COLO829 (cell line): ENCODE results near the gene CLN6.
"Not testable (repeated sequence)": the region's sequence is repeated elsewhere in the genome, so short reads cannot be mapped to it uniquely, and the experiment has no call there.

Source experiments
- DNase-seq: peaks from one replicate; pipeline ENCODE4 v3.0.0; 2012; ENCODE audit warnings: low spot score

Gene CLN6

GRCh38 chr15:68223171-68223570, 6.4 kb downstream of the CLN6 start:
- DNase-seq = no peak

- DNase-seq = not testable (repeated sequence)
These were observed 7.1 kb downstream of the CLN6 start for GRCh38 chr15:68222432-68222743.

DNA sequence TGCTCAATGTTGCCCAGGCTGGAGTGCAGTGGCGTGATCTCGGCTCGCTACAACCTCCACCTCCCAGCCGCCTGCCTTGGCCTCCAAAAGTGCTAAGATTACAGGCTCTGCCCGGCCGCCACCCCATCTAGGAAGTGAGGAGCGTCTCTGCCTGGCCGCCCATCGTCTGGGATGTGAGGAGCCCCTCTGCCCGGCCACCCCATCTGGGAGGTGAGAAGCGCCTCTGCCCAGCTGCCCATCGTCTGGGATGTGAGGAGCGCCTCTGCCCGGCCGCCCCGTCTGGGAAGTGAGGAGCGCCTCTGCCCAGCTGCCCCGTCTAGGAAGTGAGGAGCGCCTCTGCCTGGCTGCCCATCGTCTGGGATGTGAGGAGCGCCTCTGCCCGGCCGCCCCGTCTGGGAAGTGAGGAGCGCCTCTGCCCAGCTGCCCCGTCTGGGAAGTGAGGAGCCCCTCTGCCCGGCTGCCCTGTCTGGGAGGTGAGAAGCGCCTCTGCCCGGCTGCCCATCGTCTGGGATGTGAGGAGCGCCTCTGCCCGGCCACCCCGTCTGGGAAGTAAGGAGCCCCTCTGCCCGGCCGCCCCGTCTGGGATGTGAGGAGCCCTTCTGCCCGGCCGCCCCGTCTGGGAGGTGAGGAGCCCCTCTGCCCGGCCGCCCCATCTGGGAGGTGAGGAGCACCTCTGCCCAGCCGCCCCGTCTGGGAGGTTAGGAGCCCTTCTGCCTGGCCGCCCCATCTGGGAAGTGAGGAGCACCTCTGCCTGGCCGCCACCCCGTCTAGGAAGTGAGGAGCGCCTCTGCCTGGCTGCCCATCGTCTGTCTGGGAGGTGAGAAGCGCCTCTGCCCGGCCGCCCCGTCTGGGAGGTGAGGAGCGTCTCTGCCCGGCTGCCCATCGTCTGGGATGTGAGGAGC, 7.7 kb downstream of the CLN6 start:
- not testable (repeated sequence) for DNase-seq

DNA sequence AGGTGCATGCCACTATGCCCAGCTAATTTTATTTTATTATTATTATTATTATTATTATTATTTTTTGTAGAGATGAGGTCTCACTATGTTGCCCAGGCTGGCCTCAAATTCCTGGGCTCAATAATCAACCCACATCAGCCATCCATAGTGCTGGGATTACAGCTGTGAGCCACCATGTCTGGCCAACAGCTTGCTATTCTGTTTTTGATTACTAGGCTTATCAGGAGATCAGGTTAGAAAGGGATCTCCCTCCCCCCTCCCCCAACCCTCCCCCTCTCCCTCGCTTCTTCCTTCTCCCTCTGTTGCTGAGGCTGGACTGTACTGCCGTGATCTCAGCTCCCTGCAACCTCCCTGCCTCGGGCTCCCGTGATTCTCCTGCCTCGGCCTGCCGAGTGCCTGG, 8.6 kb downstream of the CLN6 start:
- no peak for DNase-seq

GRCh38 chr15:68220489-68220888, 9.0 kb downstream of the CLN6 start:
- DNase-seq = no peak

GRCh38 chr15:68218847-68219798, 10.4 kb downstream of the CLN6 start:
- no peak for DNase-seq

- no peak for DNase-seq
These were observed 11.2 kb downstream of the CLN6 start for GRCh38 chr15:68218331-68218730.

DNA sequence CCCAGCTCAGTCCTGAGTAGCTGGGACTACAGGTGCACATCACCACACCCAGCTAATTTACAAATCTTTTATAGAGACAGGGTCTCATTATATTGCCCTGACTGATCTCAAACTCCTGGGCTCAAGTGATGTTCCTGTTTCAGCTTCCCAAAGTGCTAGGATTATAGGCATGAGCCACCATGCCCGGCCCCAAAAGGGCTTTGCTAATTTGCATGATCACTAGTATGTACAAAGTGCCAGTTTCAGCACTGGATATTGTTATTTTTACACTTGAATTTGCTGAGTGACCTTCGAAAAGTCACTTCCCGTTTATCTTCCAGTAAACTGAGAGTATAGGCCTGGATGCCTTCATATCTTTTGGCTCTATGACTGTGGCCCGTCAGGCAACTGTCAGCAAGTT, 12.2 kb downstream of the CLN6 start:
- no peak for DNase-seq

DNA sequence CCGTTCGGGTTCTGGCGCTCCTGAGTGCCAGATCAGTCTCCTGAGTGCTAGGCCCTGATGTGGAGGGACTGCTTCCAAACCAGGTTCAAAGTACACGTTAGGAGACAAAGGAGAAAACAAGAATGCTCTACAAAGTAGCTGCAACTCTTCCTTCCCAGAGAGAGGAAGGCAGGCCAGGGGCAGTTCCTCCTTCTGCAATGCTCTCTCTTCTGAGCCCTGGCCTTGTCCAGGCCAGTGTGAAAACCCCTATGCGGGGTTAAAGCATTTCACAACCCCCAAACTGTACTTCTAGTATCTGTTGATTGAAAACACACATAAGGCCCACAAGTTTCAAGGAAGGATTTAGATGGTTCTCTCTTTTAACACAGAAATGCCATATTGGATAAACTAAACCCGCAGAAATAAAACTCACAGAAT, 14.7 kb downstream of the CLN6 start:
- DNase-seq = no peak

GRCh38 chr15:68213991-68214837, 15.3 kb downstream of the CLN6 start:
- no peak for DNase-seq

DNA sequence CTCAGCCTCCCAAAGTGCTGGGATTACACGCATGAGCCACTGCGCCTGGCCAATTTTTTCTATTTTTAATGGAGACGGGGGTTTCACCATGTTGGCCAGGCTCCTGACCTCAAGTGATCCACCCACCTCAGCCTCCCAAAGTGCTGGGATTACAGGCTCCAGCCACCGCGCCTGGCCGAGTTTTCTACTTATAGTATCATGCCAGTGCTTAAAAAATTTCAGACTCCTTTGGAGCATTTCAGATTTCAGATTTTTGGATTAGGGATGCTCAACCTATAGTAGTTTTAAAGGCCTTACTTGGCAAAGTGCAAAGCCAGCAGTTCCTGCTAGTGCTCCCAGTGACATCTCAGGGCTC, 16.1 kb downstream of the CLN6 start:
- DNase-seq = not testable (repeated sequence)

DNA sequence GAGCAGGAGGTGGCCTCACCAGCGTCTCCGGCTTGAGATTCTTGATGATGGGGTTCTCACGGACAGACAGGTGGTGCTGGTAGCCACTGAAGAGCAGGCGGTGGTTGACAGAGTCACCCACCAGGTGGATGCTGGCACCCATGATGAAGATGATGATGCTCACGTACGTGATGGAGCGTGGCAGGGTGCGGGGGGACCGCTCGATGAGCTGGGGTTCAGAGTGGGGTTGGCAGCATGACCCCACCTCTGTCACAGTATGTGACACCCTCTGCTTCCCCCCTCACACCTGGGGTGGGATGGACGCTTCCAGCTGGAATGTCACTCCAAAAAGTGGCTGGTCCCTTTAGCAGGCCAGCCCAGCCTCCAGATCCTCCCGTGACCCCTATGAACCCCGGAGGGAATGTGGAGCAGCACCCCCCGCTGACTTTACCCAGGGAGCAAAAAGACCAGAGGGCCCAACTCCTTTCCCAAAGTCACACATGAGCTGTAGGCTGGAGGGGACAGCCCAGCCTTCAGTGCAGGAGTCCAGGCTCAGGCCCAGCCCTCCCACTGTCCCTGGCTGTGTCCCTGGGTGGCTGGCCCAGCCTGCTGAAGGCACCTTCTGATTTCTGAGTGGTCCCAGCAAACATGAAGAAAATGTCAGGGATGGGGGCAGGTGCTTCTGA, 17.7 kb downstream of the CLN6 start:
- no peak for DNase-seq

DNA sequence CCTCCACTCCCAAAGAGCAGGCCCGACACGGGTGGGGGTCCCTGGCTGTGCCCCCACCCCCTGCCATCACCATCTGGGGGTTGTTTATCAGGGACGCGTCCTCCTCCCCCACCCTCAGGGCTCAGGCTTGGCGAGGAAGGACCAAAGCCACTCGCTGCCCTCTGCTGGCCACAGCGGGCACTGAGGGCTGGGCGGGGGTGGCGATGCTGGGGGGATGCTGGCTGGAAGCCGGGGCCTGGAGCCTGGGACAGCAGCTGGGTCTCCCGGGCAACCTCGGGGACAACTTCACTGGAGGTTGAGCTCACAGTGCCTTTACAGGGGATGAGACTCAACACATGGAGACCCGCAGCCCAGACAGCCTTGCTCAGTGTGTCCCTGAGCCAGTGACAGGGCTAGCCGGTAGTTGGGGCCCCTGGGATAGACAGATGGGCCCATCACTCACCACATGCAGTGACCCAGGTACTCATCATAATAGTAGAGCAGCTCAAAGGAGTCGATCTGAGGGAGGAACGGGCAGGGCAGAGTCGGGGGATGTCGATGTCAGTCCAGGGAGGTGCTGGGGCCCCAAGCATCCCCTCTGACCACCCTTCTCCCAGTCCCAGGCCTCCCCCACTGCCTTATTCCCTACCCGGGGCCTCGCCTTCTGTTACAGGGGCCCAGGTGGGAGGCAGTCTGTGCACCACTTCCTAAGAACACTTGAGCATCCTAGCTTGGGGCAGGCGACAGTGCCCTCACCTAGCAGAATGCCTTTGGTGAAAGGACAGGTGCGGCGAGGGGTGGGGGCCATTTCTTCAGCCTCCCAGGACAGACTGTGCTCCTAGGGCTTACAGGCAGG, 18.5 kb downstream of the CLN6 start:
- DNase-seq = no peak

- no peak for DNase-seq
These were observed 19.1 kb downstream of the CLN6 start for GRCh38 chr15:68210409-68210756.

DNA sequence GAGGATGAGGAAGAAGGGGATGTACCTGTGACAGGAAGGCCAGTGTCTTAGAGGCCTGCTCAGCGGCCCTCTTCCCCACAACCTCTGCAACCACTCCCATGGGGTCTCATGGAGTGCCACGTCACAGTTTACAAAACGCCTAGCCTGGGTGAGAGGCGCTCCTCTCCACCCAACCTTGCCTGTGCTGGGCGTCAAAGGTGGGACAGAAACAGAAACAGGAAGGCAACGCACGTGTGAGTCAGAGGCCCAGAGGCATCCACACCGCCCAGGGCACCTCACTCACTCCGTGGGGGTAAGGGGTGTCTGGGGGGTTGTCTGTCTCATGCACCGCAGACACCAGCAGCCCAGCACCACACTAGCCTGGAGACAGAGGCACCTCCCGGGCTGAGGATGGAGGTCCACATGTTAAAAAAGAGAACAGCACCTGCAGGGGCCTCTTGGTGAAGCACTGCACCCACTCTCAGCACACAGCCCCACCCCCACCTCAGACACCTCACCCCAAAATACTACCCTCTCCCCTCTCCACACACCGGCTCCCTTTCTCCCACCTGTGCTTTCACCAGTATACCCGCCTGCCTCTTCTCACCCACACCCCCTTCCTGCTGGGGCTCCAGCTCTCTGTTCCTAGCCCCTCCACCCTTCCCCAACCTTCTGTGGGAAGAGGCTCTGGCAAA, 19.7 kb downstream of the CLN6 start:
- no peak for DNase-seq

DNA sequence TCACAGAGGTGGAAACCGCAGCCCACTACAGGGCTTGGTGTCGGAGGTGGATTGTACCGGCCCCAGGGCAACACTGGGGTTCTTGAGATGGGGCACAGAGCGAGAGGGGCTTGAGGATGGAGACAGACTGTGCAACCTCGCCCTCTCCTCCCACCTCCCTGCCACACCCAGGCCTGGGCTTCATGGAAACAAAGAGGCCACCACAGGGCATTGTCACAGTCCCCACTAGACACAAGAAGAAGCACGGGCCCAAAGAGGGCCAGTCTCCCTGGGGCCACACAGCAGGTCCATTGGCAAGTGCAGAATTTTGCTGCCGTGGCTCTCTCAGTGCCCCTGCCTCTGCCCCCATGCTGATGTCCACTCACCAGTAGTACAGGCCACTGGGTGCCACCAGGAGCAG, 20.3 kb downstream of the CLN6 start:
- no peak for DNase-seq

DNA sequence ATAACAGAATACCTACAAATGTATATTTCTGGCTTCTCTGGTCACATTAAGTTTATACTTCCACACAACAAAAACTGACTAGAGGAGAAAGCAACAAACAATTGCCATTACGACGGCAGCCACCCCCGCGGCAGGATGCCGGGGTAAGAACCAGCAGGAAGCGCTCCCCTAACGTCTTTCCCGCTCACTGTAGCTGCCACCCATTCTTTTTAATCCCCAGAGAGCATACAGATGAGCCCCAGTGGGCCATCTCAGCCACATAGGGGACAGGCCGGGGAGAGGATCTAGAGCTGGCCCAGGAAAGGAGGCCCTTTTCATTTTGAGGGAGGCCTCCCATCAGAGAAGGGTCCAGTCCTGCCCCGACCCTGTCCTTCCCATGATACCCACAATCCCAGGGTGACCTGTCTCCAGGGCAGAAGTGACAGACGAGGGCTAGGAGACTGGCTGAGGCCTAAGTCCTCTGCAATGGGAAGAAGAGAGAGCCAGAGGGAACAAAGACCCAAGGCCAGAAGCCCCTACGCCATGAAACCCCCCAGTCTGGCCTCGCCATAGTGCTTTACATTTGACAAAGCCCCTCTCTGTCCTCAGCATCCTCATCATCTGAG, 20.8 kb downstream of the CLN6 start:
- no peak for DNase-seq

DNA sequence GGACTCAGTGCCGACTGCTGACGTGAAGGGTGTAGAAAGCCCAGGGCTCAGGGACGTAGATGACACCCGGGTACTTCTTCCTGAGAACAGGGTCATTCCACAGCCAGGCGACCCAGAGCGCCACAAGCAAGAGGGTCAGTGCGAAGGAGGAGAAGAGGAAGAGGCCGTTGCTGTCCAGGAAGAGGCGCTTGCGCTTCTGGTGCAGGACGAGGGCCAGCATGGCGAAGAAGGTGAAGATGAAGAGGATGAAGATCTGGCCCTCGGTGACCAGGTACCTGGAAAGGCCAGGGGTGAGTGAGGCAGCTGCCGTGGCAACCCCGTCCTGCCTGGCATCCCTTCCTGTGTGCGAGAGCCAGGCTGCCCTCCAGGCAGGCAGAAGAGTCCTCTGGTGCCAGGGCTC, 21.4 kb downstream of the CLN6 start:
- DNase-seq = no peak

GRCh38 chr15:68207176-68207935, 22.2 kb downstream of the CLN6 start:
- no peak for DNase-seq
